ENCODE results near the gene CYP1A2.

The CYP1A2 gene

DNA sequence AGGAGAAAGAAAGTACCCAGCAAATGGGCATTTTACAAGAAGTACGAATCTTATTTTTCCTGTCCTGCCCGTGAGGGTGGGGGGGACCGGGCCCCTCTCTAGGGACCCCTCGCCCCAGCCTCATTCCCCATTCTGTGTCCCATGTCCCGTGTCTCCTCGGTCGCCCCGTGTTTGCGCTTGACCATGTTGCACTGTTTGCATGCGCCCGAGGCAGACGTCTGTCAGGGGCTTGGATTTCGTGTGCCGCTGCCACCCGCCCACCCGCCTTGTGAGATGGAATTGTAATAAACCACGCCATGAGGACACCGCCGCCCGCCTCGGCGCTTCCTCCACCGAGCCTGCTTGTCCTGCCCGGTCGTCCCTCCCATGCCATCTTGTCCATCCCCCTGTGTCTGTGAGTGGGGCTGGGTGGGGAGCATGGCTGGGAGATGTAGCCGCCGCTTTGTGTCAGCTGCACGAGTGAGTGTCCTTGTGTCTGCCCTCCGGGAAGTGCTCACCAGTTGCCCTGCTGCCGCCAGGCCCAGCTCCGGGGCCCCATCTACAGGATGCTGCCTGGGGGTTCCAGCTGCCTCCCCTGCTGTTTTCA lies 54.3 kb downstream of the CYP1A2 start:
- DNase-seq (ENCODE audit: low read depth in 2 of 2) = no peak

DNA sequence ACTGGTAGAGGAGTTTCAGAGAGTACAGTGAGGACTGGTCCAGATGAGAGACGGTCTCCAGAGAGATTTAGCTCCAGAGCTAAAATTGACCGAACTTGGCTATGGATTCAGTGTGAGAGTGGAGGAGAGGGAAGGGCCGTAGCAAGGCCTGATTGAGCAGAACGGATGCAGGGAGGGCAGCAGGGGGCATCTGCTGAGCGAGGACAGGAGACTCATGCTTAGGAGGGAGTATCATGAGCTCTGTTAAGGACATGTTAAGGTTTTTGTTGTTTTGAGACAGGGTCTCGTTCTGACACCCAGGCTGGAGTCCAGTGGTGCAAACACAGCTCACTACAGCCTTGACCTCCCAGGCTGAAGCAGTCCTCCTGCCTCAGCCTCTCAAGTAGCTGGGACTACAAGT lies 56.3 kb downstream of the CYP1A2 start:
- DNase-seq (ENCODE audit: low read depth in 2 of 2) = no peak

Measured in stimulated activated CD8-positive, alpha-beta memory T cell treated with anti-CD3 and anti-CD28 coated beads, Interleukin-2, amount 100 ng/mL, for 1 hour (primary cell).